GM21515 (cell line): ENCODE results near the gene KDM8.
A peak's percentile ranks its signal among the peaks of the same experiment; 100 is the strongest.

Experiments
- ATAC-seq: cut with Tn5 transposase; IDR thresholded peaks from one replicate; pipeline ENCODE4 v1.9.1; 2021; ENCODE audit not compliant: unreplicated experiment

KDM8 gene

GRCh38 chr16:27228621-27229501 is 25.5 kb downstream of the KDM8 start:
- no peak for ATAC-seq

GRCh38 chr16:27229891-27230470 is 26.7 kb downstream of the KDM8 start:
- ATAC-seq: no peak

GRCh38 chr16:27230562-27231001 is 27.3 kb downstream of the KDM8 start:
- no peak for ATAC-seq

- ATAC-seq: no peak
These were observed 28.4 kb downstream of the KDM8 start for GRCh38 chr16:27231692-27232060.

GRCh38 chr16:27232061-27232900 is 29.0 kb downstream of the KDM8 start:
- ATAC-seq: no peak

- ATAC-seq: no peak
These were observed 29.7 kb downstream of the KDM8 start for GRCh38 chr16:27232901-27233625.

- ATAC-seq: no peak
These were observed 30.4 kb downstream of the KDM8 start for GRCh38 chr16:27233731-27234130.

- no peak for ATAC-seq
These were observed 30.8 kb downstream of the KDM8 start for GRCh38 chr16:27234171-27234570.

- no peak for ATAC-seq
These were observed 31.3 kb downstream of the KDM8 start for GRCh38 chr16:27234603-27235002.

GRCh38 chr16:27235055-27235937 is 32.0 kb downstream of the KDM8 start:
- ATAC-seq: no peak

GRCh38 chr16:27235938-27236245 is 32.6 kb downstream of the KDM8 start:
- ATAC-seq: no peak

GRCh38 chr16:27236635-27237218 is 33.4 kb downstream of the KDM8 start:
- no peak for ATAC-seq

GRCh38 chr16:27237219-27238015 is 34.1 kb downstream of the KDM8 start:
- ATAC-seq: peak; percentile 54

GRCh38 chr16:27238016-27238587 is 34.8 kb downstream of the KDM8 start:
- ATAC-seq: peak; percentile 27

GRCh38 chr16:27238591-27238990 is 35.3 kb downstream of the KDM8 start:
- no peak for ATAC-seq

- no peak for ATAC-seq
These were observed 35.7 kb downstream of the KDM8 start for GRCh38 chr16:27239026-27239425.

GRCh38 chr16:27239906-27240655 is 36.8 kb downstream of the KDM8 start:
- no peak for ATAC-seq
